ENCODE data around the gene PCSK5. TPM values are rescaled to one million over a fixed set of nuclear protein-coding genes. Genes with fewer than 3 reads are reported as not detected.

Gene PCSK5
- total RNA-seq, 4 donors from 2014 or later: 37.7 to 53.4 (median 43.1) TPM

- DNase-seq (ENCODE audit: low spot score): no peak
- TF ChIP-seq, protein P1, sequence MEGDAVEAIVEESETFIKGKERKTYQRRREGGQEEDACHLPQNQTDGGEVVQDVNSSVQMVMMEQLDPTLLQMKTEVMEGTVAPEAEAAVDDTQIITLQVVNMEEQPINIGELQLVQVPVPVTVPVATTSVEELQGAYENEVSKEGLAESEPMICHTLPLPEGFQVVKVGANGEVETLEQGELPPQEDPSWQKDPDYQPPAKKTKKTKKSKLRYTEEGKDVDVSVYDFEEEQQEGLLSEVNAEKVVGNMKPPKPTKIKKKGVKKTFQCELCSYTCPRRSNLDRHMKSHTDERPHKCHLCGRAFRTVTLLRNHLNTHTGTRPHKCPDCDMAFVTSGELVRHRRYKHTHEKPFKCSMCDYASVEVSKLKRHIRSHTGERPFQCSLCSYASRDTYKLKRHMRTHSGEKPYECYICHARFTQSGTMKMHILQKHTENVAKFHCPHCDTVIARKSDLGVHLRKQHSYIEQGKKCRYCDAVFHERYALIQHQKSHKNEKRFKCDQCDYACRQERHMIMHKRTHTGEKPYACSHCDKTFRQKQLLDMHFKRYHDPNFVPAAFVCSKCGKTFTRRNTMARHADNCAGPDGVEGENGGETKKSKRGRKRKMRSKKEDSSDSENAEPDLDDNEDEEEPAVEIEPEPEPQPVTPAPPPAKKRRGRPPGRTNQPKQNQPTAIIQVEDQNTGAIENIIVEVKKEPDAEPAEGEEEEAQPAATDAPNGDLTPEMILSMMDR (IDR thresholded peaks at IDR 0.05): no peak
- ATAC-seq (ENCODE audit: low FRiP score): peak; percentile 65
These were observed 379.3 kb downstream of the PCSK5 start for GRCh38 chr9:76269789-76270188.

GRCh38 chr9:76271755-76272154, 381.3 kb downstream of the PCSK5 start:
- TF ChIP-seq, protein P1 (IDR thresholded peaks at IDR 0.05): no peak
- ATAC-seq (ENCODE audit: low FRiP score) (no peak), DNase-seq (ENCODE audit: low spot score) (no peak)

DNA sequence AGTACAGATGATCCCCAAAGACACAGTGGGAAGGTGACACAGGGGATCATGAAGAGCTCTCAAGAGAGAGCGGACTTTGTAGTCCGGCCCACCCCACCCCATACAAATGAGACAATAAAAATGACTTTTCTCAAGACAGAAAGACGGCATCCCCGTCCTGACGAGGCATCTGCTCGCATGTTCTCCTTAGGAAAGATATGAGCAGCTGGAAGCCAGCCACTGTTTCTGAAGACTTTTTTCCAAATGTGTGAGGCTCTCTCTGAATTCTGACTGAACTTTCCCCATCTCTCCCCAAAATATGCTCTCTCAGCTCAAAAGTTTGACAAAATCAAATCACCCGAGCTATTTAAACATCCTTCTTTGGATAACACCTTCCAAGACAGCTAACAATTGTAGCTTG, 398.6 kb downstream of the PCSK5 start:
- no peak for DNase-seq (ENCODE audit: low spot score)
- TF ChIP-seq, protein P1 (IDR thresholded peaks at IDR 0.05): no peak
- no peak for ATAC-seq (ENCODE audit: low FRiP score)

DNA sequence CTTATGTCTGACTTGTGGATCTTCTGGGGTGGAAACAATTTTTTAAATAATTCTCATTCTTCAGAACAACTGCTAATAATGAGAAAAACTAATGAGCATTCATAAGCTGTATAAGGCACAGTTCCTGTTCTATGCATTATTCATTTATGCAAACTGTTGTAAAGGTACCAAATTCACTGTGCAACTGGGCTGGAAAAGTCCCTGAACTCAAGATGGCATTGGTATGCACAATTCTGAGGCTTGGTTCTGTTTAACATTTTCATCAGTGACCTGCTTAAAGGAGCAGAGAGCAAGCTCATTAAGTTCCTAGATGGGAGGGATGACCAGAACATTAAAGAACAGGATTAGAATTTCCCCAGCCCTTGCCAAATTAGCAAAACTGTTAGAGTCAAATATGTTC, 399.2 kb downstream of the PCSK5 start:
- DNase-seq (ENCODE audit: low spot score) (no peak), ATAC-seq (ENCODE audit: low FRiP score) (no peak)
- TF ChIP-seq, protein P1 (IDR thresholded peaks at IDR 0.05): no peak

- ATAC-seq (ENCODE audit: low FRiP score) (no peak), DNase-seq (ENCODE audit: low spot score) (no peak)
- TF ChIP-seq, protein P1 (IDR thresholded peaks at IDR 0.05): no peak
These were observed 400.1 kb downstream of the PCSK5 start for GRCh38 chr9:76290555-76290954.

DNA sequence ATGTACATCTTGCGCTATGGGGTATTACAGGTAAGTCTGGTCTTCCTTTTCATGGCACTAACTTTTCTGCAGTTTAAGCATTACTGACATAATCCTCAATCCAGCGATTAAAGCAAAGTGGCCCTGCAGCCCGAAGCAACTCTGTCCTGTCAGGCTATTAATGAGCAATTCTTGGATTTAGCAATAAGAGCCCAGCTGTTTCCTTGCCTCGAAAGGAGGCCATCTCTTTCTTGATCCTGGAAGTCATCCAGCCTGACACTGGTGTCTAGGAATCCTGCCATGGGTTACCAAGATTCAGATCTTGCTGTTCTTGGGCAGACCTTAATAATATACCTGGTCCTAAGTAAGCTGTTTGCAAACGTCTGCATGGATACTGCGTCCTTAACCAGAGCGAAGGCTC, 401.8 kb downstream of the PCSK5 start:
- no peak for ATAC-seq (ENCODE audit: low FRiP score)
- TF ChIP-seq, protein P1 (IDR thresholded peaks at IDR 0.05): no peak
- DNase-seq (ENCODE audit: low spot score): no peak

GRCh38 chr9:76292658-76293057, 402.2 kb downstream of the PCSK5 start:
- DNase-seq (ENCODE audit: low spot score): no peak
- TF ChIP-seq, protein P1 (IDR thresholded peaks at IDR 0.05): no peak
- no peak for ATAC-seq (ENCODE audit: low FRiP score)

Data from omental fat pad (tissue), 4 donors.